Cardiac muscle cell (in vitro differentiated cells and primary cell): ENCODE measurements around the gene PCDH7. TPM values are rescaled to one million over a fixed set of nuclear protein-coding genes. Genes with fewer than 3 reads are reported as not detected.

Experiments used
- DNase-seq, 2 donors: peaks; one replicate each; pipeline versions ENCODE4 v3.0.0 to v3.0.0-alpha.2; 2010 to 2017; ENCODE audit warnings: low read depth in 1 of 2, low spot score in 1 of 2
- H3K27ac ChIP-seq: fragments of 200-600 bp; sonication (generic); 2 replicates; pipeline ENCODE4 v1.5.1; 2016
- H3K27me3 ChIP-seq: fragments of 200-600 bp; sonication (generic); 2 replicates; pipeline ENCODE4 v1.6.0; 2016; ENCODE audit warnings: control low read depth
- H3K36me3 ChIP-seq: fragments of 200-600 bp; sonication (generic); 2 replicates; pipeline ENCODE4 v1.5.1; 2016; ENCODE audit warnings: control low read depth
- H3K4me1 ChIP-seq: fragments of 200-600 bp; sonication (generic); 2 replicates; pipeline ENCODE4 v1.8.1; 2017; ENCODE audit warnings: low read depth, mild to moderate bottlenecking, mixed run types
- H3K4me3 ChIP-seq: fragments of 200-600 bp; sonication (generic); 2 replicates; pipeline ENCODE4 v1.5.1; 2016; ENCODE audit warnings: mild to moderate bottlenecking
- H3K9me3 ChIP-seq: fragments of 200-600 bp; sonication (generic); 2 replicates; pipeline ENCODE4 v1.5.1; 2017; ENCODE audit warnings: low read depth, mild to moderate bottlenecking, control low read depth
- polyA plus RNA-seq: library from polyadenylated mRNA; unstranded; fragments of >200 nt; fragmentation: Nextera tagmentation; extraction: Ambion mirVana; gene quantifications from 2 replicates; pipeline ENCODE4 v1.2.1, GENCODE V29; 2016
- total RNA-seq: library from RNA; depleted of rRNA; stranded (reverse); fragments of >200 nt; gene quantifications from 2 replicates; pipeline ENCODE4 v1.2.3, GENCODE V29; 2016
- TF ChIP-seq, protein P1 (sequence below): IDR thresholded peaks from 2 replicates; pipeline ENCODE4 v1.5.1; 2012; ENCODE audit warnings: low read depth, mild to moderate bottlenecking, low read length

The PCDH7 gene
- total and polyA plus RNA-seq, 2 experiments from 2014 or later, result 56.2 to 206 TPM

DNA sequence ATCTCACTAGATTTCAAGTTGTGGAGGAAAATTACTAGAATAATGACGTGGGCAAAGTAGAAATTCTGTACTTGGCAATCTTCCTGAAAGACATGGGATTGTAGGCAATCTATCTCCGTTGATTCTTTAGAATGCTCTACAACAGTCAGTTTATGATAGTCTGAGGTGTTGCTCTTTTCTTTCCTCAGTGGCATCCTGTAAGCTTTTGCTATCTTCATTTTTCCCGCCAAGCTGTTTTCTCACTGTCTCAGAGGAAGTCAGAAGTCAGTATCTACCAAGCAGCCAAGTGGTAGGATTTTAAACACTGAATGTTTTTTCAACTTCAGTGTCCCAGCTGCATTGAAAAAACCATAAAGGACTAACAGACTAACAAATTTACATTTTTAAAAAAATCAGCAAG is 23.7 kb downstream of the PCDH7 start:
- TF ChIP-seq, protein P1, sequence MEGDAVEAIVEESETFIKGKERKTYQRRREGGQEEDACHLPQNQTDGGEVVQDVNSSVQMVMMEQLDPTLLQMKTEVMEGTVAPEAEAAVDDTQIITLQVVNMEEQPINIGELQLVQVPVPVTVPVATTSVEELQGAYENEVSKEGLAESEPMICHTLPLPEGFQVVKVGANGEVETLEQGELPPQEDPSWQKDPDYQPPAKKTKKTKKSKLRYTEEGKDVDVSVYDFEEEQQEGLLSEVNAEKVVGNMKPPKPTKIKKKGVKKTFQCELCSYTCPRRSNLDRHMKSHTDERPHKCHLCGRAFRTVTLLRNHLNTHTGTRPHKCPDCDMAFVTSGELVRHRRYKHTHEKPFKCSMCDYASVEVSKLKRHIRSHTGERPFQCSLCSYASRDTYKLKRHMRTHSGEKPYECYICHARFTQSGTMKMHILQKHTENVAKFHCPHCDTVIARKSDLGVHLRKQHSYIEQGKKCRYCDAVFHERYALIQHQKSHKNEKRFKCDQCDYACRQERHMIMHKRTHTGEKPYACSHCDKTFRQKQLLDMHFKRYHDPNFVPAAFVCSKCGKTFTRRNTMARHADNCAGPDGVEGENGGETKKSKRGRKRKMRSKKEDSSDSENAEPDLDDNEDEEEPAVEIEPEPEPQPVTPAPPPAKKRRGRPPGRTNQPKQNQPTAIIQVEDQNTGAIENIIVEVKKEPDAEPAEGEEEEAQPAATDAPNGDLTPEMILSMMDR, result no peak
- no peaks in the 10 kb centered on the region for H3K36me3 ChIP-seq
- H3K4me1 ChIP-seq, result peaks cover 47% of the 10 kb centered on the region
- no peaks in the 10 kb centered on the region for H3K9me3 ChIP-seq
- no peak overlapping the region for H3K4me3 ChIP-seq
- DNase-seq, result no peak
- H3K27ac ChIP-seq, result no peak overlapping the region
- no peaks in the 10 kb centered on the region for H3K27me3 ChIP-seq

DNA sequence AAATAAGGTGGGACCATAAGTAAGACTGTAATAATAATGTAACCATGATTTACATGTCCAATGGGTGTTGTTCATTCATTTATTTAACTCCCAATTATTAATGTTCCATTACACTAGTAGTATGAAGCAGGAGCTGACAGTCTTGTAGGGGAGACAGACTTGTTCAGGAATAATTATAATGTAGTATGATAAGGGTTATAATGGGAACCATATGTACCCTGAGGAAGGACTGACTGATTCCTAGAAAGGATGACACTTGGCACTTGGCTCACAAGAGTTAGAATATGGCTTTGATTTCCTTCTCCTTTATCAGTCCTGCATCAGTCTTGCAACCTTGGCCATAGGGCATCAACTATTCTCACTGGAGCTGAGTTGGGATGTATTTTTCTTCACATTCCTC is 24.2 kb downstream of the PCDH7 start:
- no peaks in the 10 kb centered on the region for H3K9me3 ChIP-seq
- H3K27ac ChIP-seq, result peak overlapping the region; percentile 28
- H3K4me1 ChIP-seq, result peaks cover 45% of the 10 kb centered on the region
- no peak for DNase-seq
- TF ChIP-seq, protein P1, result no peak
- H3K36me3 ChIP-seq, result no peaks in the 10 kb centered on the region
- H3K27me3 ChIP-seq, result no peaks in the 10 kb centered on the region
- no peak overlapping the region for H3K4me3 ChIP-seq

DNA sequence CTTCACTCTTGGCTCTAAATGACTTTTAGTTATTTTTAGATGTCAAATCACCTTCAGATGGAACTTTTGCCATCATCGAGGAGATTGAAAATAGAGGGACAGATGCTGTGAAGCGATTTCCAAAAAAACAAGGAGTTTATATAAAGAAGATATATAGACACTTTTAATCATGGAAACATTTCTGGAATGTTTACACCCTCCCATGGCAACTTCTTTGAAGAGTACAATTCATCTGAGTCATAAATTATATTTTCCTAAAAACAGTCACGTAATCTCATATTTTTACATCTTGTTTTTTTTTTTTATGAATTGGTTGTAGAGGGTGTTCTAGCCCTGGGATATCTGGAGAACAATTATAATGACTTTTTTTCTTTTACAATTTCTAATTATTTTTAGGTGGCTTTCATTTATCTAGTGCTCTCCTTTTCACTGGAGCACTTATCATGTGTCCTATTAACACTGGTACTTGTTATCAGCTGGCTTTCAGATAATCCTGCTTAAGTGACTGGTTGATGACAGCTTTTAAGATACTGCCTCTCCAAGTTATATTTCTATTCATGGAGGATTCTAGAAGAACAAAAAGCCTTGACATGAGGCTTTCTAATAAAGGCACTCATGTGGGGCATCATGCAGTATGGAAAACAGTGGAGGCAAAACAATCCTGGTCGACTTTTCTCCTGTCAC is 24.9 kb downstream of the PCDH7 start:
- Histone ChIP-seq H3K4me1 (peaks cover 39% of the 10 kb centered on the region), H3K4me3 (no peak overlapping the region), H3K27me3 (no peaks in the 10 kb centered on the region), H3K36me3 (no peaks in the 10 kb centered on the region), H3K9me3 (no peaks in the 10 kb centered on the region), H3K27ac (peak overlapping the region; percentile 61)
- DNase-seq, result peak; percentile 38 to 59
- TF ChIP-seq, protein P1, result no peak

DNA sequence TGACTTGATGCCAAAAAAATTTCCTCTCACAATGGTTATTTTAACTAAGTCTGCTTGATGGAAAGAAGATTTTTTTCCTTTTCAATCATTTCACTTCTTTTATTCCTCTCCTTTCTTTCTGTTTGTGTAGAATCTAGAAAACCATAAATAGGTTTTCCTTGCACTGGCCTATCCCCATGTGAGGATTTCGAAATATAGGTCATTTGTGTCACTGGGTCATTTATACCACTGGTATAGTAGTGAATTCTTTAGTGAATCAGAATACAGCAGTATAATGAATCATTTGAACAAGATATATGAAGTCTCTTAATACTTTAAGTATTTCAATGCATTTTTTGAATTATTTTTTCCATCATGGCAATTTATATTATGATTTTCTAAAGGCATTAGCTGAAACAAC is 26.6 kb downstream of the PCDH7 start:
- Histone ChIP-seq H3K4me3 (no peak overlapping the region), H3K4me1 (peaks cover 38% of the 10 kb centered on the region), H3K27ac (no peak overlapping the region), H3K9me3 (no peaks in the 10 kb centered on the region), H3K36me3 (no peaks in the 10 kb centered on the region), H3K27me3 (no peaks in the 10 kb centered on the region)
- DNase-seq, result no peak
- TF ChIP-seq, protein P1, result no peak

DNA sequence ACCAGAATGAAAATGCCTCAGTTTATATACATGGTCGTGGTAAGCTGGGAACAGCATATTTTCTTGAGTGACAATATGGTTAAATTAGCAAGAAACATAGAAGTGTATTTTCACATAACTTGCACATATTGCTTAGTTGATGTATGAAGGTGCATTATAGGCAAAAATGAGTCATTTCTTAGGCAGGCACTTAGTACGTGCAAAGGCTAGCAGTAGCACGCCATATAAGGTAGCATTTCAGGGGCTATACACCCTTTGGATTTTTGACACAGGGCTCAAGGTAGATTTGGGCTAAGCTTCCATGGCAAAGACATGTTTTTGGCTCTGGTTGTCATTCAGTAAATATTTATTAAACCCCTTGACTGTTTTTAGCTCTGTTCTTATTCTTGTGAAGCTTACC is 33.1 kb downstream of the PCDH7 start:
- H3K9me3 ChIP-seq, result no peaks in the 10 kb centered on the region
- peaks cover 20% of the 10 kb centered on the region for H3K4me1 ChIP-seq
- peak in 1 of 2 donors; percentile 25 for DNase-seq
- H3K4me3 ChIP-seq, result no peak overlapping the region
- TF ChIP-seq, protein P1, result no peak
- peak overlapping the region; percentile 78 for H3K27ac ChIP-seq
- H3K36me3 ChIP-seq, result no peaks in the 10 kb centered on the region
- H3K27me3 ChIP-seq, result no peaks in the 10 kb centered on the region

DNA sequence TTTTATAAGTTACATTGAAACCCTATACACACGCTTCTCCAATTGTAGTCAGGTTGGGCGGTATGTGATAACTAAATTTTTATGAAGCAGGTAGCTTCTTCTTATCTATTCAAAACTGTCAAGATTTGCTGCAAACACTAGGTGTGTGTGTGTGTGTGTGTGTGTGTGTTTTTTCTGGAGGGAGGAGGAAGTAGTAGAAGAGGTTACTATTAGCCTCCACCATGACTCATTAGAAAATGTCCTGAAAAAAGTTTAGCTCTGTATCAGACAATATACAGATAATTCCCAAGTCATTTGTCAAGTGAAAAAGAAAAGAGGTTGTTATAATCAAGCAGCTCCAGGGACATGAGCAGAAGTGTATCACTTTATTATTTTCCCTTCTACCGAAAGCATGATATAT is 33.9 kb downstream of the PCDH7 start:
- no peak overlapping the region for H3K4me3 ChIP-seq
- H3K9me3 ChIP-seq, result no peaks in the 10 kb centered on the region
- no peaks in the 10 kb centered on the region for H3K36me3 ChIP-seq
- H3K27me3 ChIP-seq, result no peaks in the 10 kb centered on the region
- peaks cover 20% of the 10 kb centered on the region for H3K4me1 ChIP-seq
- no peak for DNase-seq
- TF ChIP-seq, protein P1, result no peak
- peak overlapping the region; percentile 78 for H3K27ac ChIP-seq
